HepG2 (cell line): ENCODE results near the gene LRRC25. TPM values are rescaled to one million over a fixed set of nuclear protein-coding genes. Genes with fewer than 3 reads are reported as not detected.

Experiments
- AKAP8 ChIP-seq: sonication (generic); formaldehyde crosslinking; IDR thresholded peaks from 2 replicates; pipeline ENCODE4 v1.5.1; 2020; ENCODE audit warnings: mild to moderate bottlenecking, missing genetic modification reagents
- CEBPB ChIP-seq: IDR thresholded peaks from 2 replicates; pipeline ENCODE4 v1.6.1; 2011; ENCODE audit warnings: low read depth, low read length, improper control_type of control experiment, borderline replicate concordance
- ETS1 ChIP-seq: sonication (generic); formaldehyde crosslinking; IDR thresholded peaks from 2 replicates; pipeline ENCODE4 v1.4.0; 2020; ENCODE audit warnings: missing genetic modification reagents
- FOXC1 ChIP-seq: sonication (generic); formaldehyde crosslinking; IDR thresholded peaks from 2 replicates; pipeline ENCODE4 v1.8.0; 2022; ENCODE audit warnings: mild to moderate bottlenecking, missing genetic modification reagents, borderline replicate concordance
- KDM2A ChIP-seq: sonication (generic); formaldehyde crosslinking; IDR thresholded peaks from 2 replicates; pipeline ENCODE4 v1.4.0; 2020; ENCODE audit warnings: low read depth, missing genetic modification reagents, borderline replicate concordance
- MIER2 ChIP-seq: IDR thresholded peaks from 2 replicates; pipeline ENCODE4 v1.6.1; 2016; ENCODE audit warnings: missing biosample characterization, missing genetic modification reagents
- PHF20 ChIP-seq: sonication (generic); formaldehyde crosslinking; IDR thresholded peaks from 2 replicates; pipeline ENCODE4 v1.5.0; 2020; ENCODE audit warnings: mild to moderate bottlenecking, missing genetic modification reagents
- PHF21A ChIP-seq: sonication (generic); formaldehyde crosslinking; IDR thresholded peaks from 2 replicates; pipeline ENCODE4 v1.5.0; 2020; ENCODE audit warnings: mild to moderate bottlenecking, missing genetic modification reagents
- SMYD3 ChIP-seq: sonication (generic); formaldehyde crosslinking; IDR thresholded peaks from 2 replicates; pipeline ENCODE4 v1.8.1; 2023; ENCODE audit warnings: mild to moderate bottlenecking, missing genetic modification reagents
- TRIM24 ChIP-seq: sonication (generic); formaldehyde crosslinking; IDR thresholded peaks from 2 replicates; pipeline ENCODE4 v1.8.0; 2022; ENCODE audit warnings: mild to moderate bottlenecking, missing genetic modification reagents
- ZBTB14 ChIP-seq: sonication (generic); formaldehyde crosslinking; IDR thresholded peaks from 2 replicates; pipeline ENCODE4 v1.4.0; 2020; ENCODE audit warnings: missing genetic modification reagents
- ZFAT ChIP-seq: sonication (generic); formaldehyde crosslinking; conservative IDR thresholded peaks from 2 replicates; pipeline ENCODE4 v1.8.1; 2023; ENCODE audit warnings: missing genetic modification reagents, inconsistent platforms
- ZNF383 ChIP-seq: sonication (generic); formaldehyde crosslinking; IDR thresholded peaks from 2 replicates; pipeline ENCODE4 v1.4.0; 2020; ENCODE audit warnings: missing genetic modification reagents, mild to moderate bottlenecking, borderline replicate concordance
- ZNF503 ChIP-seq: sonication (generic); formaldehyde crosslinking; IDR thresholded peaks from 2 replicates; pipeline ENCODE4 v1.4.0; 2020; ENCODE audit warnings: missing genetic modification reagents
- ZNF556 ChIP-seq: sonication (generic); formaldehyde crosslinking; IDR thresholded peaks from 2 replicates; pipeline ENCODE4 v1.4.0; 2020; ENCODE audit warnings: mild to moderate bottlenecking, missing genetic modification reagents, borderline replicate concordance
- ZNF652 ChIP-seq: IDR thresholded peaks from 2 replicates; pipeline ENCODE4 v1.6.1; 2016; ENCODE audit warnings: low read depth, borderline replicate concordance
- ZNF768 ChIP-seq: sonication (generic); formaldehyde crosslinking; IDR thresholded peaks from 2 replicates; pipeline ENCODE4 v1.4.0; 2020; ENCODE audit warnings: missing genetic modification reagents
- polyA plus RNA-seq, 8 experiments: library from polyadenylated mRNA; depleted of rRNA in 3 of 8; stranded (reverse) in 7 of 8; unstranded in 1 of 8; fragments of >200 nt; fragmentation: Illumina TruSeq in 4 of 8; extraction: Trizol in 4 of 8; gene quantifications; 2 replicates each; pipeline versions ENCODE4 v1.2.1 to v1.2.3, GENCODE V29; 2011 to 2016; ENCODE audit warnings: low read depth in 4 of 8, missing spikeins in 1 of 8, mixed read lengths in 1 of 8; ENCODE audit not compliant: insufficient read depth in 1 of 8
- total RNA-seq, 5 experiments: library from RNA; depleted of rRNA; stranded (reverse); fragments of >200 nt; fragmentation: Illumina TruSeq; extraction: Trizol; gene quantifications; 2 replicates each; pipeline ENCODE4 v1.2.3, GENCODE V29; 2016; ENCODE audit warnings: low read depth in 1 of 5
- TF ChIP-seq, protein P1 (sequence below): sonication (generic); formaldehyde crosslinking; IDR thresholded peaks from 2 replicates; pipeline ENCODE4 v1.4.0; 2020; ENCODE audit warnings: missing genetic modification reagents
- TF ChIP-seq, protein P2 (sequence below): sonication (generic); formaldehyde crosslinking; IDR thresholded peaks from 2 replicates; pipeline ENCODE4 v1.4.0; 2020; ENCODE audit warnings: missing genetic modification reagents, mild to moderate bottlenecking, borderline replicate concordance

The LRRC25 gene
- total and polyA plus RNA-seq, 2 of the 13 experiments (the other 11 are each of a cell fraction or from before 2014, with no cell fraction given), result 0.13 to 0.53 TPM

GRCh38 chr19:18385675-18386542 lies 11.5 kb downstream of the LRRC25 start, which contains the start of gene GDF15 (continued):
- TF ChIP-seq FOXC1 (CRISPR knock-in tag) (peak; percentile 97), ZNF383 (peak; percentile 91; the same call in 1 of the 2 replicates), ZNF503 (peak; percentile 96), TRIM24 (no peak), PHF20 (CRISPR knock-in tag) (peak; percentile 43; the same call in 1 of the 2 replicates), SMYD3 (CRISPR knock-in tag) (no peak), AKAP8 (peak; percentile 90), ZNF768 (CRISPR knock-in tag) (peak; percentile 88), KDM2A (CRISPR knock-in tag) (peak; percentile 93), ZNF652 (no peak), MIER2 (CRISPR knock-in tag) (peak; percentile 79), PHF21A (peak; percentile 88), ZNF556 (CRISPR knock-in tag) (peak; percentile 96), ETS1 (CRISPR knock-in tag) (peak; percentile 93; the same call in 1 of the 2 replicates), CEBPB (no peak), ZBTB14 (CRISPR knock-in tag) (peak; percentile 64), ZFAT (CRISPR knock-in tag) (0 out of 2 replicates have a peak, but pooled peaks have one; percentile 56)
- TF ChIP-seq, protein P1, sequence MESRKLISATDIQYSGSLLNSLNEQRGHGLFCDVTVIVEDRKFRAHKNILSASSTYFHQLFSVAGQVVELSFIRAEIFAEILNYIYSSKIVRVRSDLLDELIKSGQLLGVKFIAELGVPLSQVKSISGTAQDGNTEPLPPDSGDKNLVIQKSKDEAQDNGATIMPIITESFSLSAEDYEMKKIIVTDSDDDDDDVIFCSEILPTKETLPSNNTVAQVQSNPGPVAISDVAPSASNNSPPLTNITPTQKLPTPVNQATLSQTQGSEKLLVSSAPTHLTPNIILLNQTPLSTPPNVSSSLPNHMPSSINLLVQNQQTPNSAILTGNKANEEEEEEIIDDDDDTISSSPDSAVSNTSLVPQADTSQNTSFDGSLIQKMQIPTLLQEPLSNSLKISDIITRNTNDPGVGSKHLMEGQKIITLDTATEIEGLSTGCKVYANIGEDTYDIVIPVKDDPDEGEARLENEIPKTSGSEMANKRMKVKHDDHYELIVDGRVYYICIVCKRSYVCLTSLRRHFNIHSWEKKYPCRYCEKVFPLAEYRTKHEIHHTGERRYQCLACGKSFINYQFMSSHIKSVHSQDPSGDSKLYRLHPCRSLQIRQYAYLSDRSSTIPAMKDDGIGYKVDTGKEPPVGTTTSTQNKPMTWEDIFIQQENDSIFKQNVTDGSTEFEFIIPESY, result peak; percentile 66
- TF ChIP-seq, protein P2, sequence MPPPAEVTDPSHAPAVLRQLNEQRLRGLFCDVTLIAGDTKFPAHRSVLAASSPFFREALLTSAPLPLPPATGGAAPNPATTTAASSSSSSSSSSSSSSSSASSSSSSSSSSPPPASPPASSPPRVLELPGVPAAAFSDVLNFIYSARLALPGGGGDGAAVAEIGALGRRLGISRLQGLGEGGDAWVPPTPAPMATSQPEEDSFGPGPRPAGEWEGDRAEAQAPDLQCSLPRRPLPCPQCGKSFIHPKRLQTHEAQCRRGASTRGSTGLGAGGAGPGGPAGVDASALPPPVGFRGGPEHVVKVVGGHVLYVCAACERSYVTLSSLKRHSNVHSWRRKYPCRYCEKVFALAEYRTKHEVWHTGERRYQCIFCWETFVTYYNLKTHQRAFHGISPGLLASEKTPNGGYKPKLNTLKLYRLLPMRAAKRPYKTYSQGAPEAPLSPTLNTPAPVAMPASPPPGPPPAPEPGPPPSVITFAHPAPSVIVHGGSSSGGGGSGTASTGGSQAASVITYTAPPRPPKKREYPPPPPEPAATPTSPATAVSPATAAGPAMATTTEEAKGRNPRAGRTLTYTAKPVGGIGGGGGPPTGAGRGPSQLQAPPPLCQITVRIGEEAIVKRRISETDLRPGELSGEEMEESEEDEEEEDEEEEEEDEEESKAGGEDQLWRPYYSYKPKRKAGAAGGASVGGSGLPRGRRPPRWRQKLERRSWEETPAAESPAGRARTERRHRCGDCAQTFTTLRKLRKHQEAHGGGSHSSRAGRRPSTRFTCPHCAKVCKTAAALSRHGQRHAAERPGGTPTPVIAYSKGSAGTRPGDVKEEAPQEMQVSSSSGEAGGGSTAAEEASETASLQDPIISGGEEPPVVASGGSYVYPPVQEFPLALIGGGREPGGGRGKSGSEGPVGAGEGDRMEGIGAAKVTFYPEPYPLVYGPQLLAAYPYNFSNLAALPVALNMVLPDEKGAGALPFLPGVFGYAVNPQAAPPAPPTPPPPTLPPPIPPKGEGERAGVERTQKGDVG (CRISPR knock-in tag), result peak; percentile 92; the same call in 1 of the 2 replicates
